Brain microvascular endothelial cell (primary cell): Measurements from ENCODE around the gene CSRNP3.

Experiments used
- DNase-seq: peaks from one replicate; pipeline ENCODE4 v3.0.0-alpha.2; 2020
- H3K27ac ChIP-seq: fragments of 250-450 bp; sonication (Bioruptor Pico); 2 replicates; pipeline ENCODE4 v1.5.1; 2020; ENCODE audit warnings: mild to moderate bottlenecking, moderate library complexity
- H3K27me3 ChIP-seq: fragments of 250-450 bp; sonication (Bioruptor Pico); replicated peaks from 2 replicates; pipeline ENCODE4 v1.5.1; 2020; ENCODE audit warnings: mild to moderate bottlenecking
- H3K36me3 ChIP-seq: fragments of 250-450 bp; sonication (Bioruptor Pico); replicated peaks from 2 replicates; pipeline ENCODE4 v1.5.1; 2020; ENCODE audit warnings: mild to moderate bottlenecking
- H3K4me3 ChIP-seq: 2 replicates; pipeline ENCODE4 v1.5.1; 2011; ENCODE audit warnings: low read depth, mild to moderate bottlenecking, control low read depth, low read length, moderate library complexity
- in situ Hi-C: cut with HindIII; loops from 2 replicates; pipeline ENCODE4 v1.10.0; 2017; ENCODE audit warnings: low sequenced_read_pairs, low pct_ligation_motif_present
- TF ChIP-seq, protein P1 (sequence below): IDR thresholded peaks from 2 replicates; pipeline ENCODE4 v1.5.1; 2011; ENCODE audit warnings: low read depth, mild to moderate bottlenecking, moderate library complexity, low read length, control low read depth, inconsistent platforms; ENCODE audit errors: missing control alignments

CSRNP3 gene

GRCh38 chr2:165637396-165637795 is 167.9 kb downstream of the CSRNP3 start:
- H3K27me3 ChIP-seq = no peaks in the 10 kb centered on the region
- no peak overlapping the region for H3K4me3 ChIP-seq
- DNase-seq = no peak
- no peak overlapping the region for H3K27ac ChIP-seq
- TF ChIP-seq, protein P1, sequence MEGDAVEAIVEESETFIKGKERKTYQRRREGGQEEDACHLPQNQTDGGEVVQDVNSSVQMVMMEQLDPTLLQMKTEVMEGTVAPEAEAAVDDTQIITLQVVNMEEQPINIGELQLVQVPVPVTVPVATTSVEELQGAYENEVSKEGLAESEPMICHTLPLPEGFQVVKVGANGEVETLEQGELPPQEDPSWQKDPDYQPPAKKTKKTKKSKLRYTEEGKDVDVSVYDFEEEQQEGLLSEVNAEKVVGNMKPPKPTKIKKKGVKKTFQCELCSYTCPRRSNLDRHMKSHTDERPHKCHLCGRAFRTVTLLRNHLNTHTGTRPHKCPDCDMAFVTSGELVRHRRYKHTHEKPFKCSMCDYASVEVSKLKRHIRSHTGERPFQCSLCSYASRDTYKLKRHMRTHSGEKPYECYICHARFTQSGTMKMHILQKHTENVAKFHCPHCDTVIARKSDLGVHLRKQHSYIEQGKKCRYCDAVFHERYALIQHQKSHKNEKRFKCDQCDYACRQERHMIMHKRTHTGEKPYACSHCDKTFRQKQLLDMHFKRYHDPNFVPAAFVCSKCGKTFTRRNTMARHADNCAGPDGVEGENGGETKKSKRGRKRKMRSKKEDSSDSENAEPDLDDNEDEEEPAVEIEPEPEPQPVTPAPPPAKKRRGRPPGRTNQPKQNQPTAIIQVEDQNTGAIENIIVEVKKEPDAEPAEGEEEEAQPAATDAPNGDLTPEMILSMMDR = no peak
- in situ Hi-C loops = no loop called here
- H3K36me3 ChIP-seq = no peaks in the 10 kb centered on the region

- in situ Hi-C loops = no loop called here
- H3K4me3 ChIP-seq = no peak overlapping the region
- DNase-seq = no peak
- H3K27ac ChIP-seq = no peak overlapping the region
- H3K27me3 ChIP-seq = no peaks in the 10 kb centered on the region
- TF ChIP-seq, protein P1 = no peak
- no peaks in the 10 kb centered on the region for H3K36me3 ChIP-seq
These were observed 170.0 kb downstream of the CSRNP3 start for GRCh38 chr2:165639504-165639903.

- in situ Hi-C loops = no loop called here
- H3K36me3 ChIP-seq = no peaks in the 10 kb centered on the region
- no peaks in the 10 kb centered on the region for H3K27me3 ChIP-seq
- no peak overlapping the region for H3K27ac ChIP-seq
- H3K4me3 ChIP-seq = no peak overlapping the region
- TF ChIP-seq, protein P1 = no peak
- no peak for DNase-seq
These were observed 170.9 kb downstream of the CSRNP3 start for GRCh38 chr2:165640247-165640929.

DNA sequence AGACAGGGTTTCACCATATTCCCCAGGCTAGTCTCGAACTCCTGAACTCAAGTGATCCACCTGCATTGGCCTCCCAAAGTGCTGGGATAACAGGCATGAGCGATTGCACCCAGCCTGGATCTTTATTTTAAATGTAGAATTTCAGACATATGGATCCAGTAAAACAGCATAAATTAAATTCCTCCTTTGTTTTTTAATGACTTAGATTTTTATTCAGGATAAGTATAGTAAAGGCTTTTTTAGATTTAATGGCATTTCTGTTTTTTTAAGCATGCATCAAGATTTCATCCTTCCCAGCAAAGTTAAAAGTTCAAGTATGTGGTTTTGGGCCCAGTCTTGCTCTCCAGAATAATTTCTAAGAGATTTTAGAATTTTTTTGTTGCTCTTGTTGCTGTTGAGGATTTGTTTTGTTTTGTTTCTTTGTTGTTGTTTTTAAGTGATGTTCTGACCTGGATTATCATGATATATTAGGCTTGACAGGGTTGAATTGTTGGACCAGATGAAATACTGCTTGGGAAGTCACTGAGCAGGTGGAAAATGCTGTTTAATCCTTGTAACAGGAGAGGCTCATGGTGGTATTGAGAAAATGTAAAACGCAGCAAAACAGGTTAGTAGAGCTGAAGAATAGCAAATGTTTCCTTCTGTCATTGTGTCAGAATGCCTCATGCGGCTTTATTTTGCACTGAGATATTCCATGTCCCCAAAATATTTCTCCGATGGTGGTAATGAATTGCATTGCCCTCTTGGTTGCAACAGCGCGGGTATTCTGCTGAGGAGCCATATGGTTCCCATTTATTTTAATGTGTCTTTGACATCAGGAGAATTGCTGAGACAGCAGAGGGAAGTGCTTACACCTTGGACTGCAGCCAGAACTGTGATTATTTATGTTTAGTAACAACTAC is 176.7 kb downstream of the CSRNP3 start:
- in situ Hi-C loops = no loop called here
- H3K27ac ChIP-seq = no peak overlapping the region
- no peaks in the 10 kb centered on the region for H3K36me3 ChIP-seq
- TF ChIP-seq, protein P1 = no peak
- H3K4me3 ChIP-seq = no peak overlapping the region
- H3K27me3 ChIP-seq = no peaks in the 10 kb centered on the region
- no peak for DNase-seq

- no peak overlapping the region for H3K27ac ChIP-seq
- no peaks in the 10 kb centered on the region for H3K36me3 ChIP-seq
- in situ Hi-C loops = no loop called here
- TF ChIP-seq, protein P1 = no peak
- no peaks in the 10 kb centered on the region for H3K27me3 ChIP-seq
- no peak for DNase-seq
- no peak overlapping the region for H3K4me3 ChIP-seq
These were observed 177.9 kb downstream of the CSRNP3 start for GRCh38 chr2:165647409-165647808.
